Activated T-cell treated with anti-CD3 and anti-CD28 coated beads, Interleukin-2, amount 50 U/mL, for 4 hours (primary cell): ENCODE results near the gene ARRDC3. TPM values are rescaled to one million over a fixed set of nuclear protein-coding genes. Genes with fewer than 3 reads are reported as not detected.
"Not testable (repeated sequence)": the region's sequence is repeated elsewhere in the genome, so short reads cannot be mapped to it uniquely, and the experiment has no call there.

Experiments used
- ATAC-seq, 2 donors: fragments of 200-7000 bp; cut with Tn5 transposase; one replicate each; pipeline ENCODE4 v1.10.0; 2021
- DNase-seq: peaks from one replicate; pipeline ENCODE4 v3.0.0-alpha.2; 2020
- H3K27me3 Mint-ChIP-seq: one replicate; pipeline ENCODE4 v1.8.0; 2021; ENCODE audit warnings: low read depth, mixed read lengths
- H3K36me3 Mint-ChIP-seq: one replicate; pipeline ENCODE4 v1.8.0; 2022; ENCODE audit warnings: mixed read lengths; ENCODE audit not compliant: insufficient read depth
- H3K4me1 Mint-ChIP-seq: one replicate; pipeline ENCODE4 v1.8.0; 2021; ENCODE audit warnings: low read depth, mixed read lengths
- H3K4me3 Mint-ChIP-seq: one replicate; pipeline ENCODE4 v1.8.0; 2021; ENCODE audit warnings: mild to moderate bottlenecking, moderate library complexity, mixed read lengths
- H3K9me3 Mint-ChIP-seq: one replicate; pipeline ENCODE4 v1.8.0; 2021; ENCODE audit warnings: mixed read lengths
- total RNA-seq, 3 donors: library from RNA; stranded (reverse); gene quantifications; one replicate each; pipeline ENCODE4 v1.2.1, GENCODE V29; 2021

ARRDC3 gene
- total RNA-seq, 3 donors from 2014 or later = 14.5 to 30.2 (median 24.1) TPM

GRCh38 chr5:91403438-91403837, 20.3 kb upstream of the ARRDC3 start:
- H3K4me1 Mint-ChIP-seq = no peaks in the 10 kb centered on the region
- ATAC-seq = no peak
- H3K9me3 Mint-ChIP-seq = no peaks in the 10 kb centered on the region
- H3K36me3 Mint-ChIP-seq = no peaks in the 10 kb centered on the region
- DNase-seq = no peak
- no peak overlapping the region for H3K4me3 Mint-ChIP-seq
- no peaks in the 10 kb centered on the region for H3K27me3 Mint-ChIP-seq

DNA sequence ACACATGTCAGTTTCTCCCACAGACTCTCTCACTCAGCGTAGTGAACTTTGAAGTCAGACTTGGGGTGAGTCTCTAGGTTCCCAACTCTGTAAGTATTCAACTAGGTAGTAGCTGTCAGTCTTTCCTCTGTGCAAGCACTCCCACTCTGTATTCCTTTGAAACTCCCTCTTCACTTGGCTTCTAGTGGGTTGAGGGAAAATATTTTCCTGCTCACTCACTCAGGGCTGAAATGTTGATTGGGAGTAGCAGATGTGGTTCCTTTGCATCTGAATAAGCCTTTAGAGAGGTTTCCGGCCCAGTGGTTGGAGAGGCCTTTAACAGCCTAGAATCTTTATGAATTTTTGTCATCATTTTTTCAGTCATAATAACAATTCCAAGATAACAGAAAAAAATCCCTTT, 18.1 kb upstream of the ARRDC3 start:
- Mint-ChIP-seq H3K36me3 (peaks cover 2% of the 10 kb centered on the region), H3K4me1 (peaks cover 8% of the 10 kb centered on the region), H3K27me3 (no peaks in the 10 kb centered on the region), H3K9me3 (no peaks in the 10 kb centered on the region), H3K4me3 (no peak overlapping the region)
- no peak for ATAC-seq
- no peak for DNase-seq

- DNase-seq (no peak), ATAC-seq (no peak)
- peaks cover 8% of the 10 kb centered on the region for H3K4me1 Mint-ChIP-seq
- peaks cover 2% of the 10 kb centered on the region for H3K36me3 Mint-ChIP-seq
- no peaks in the 10 kb centered on the region for H3K27me3 Mint-ChIP-seq
- no peaks in the 10 kb centered on the region for H3K9me3 Mint-ChIP-seq
- H3K4me3 Mint-ChIP-seq = no peak overlapping the region
Measured at GRCh38 chr5:91397791-91398190, 14.7 kb upstream of the ARRDC3 start.

GRCh38 chr5:91390268-91390667, 7.2 kb upstream of the ARRDC3 start:
- Mint-ChIP-seq H3K4me3 (no peak overlapping the region), H3K9me3 (peaks cover 4% of the 10 kb centered on the region), H3K4me1 (peaks cover 5% of the 10 kb centered on the region), H3K27me3 (no peaks in the 10 kb centered on the region), H3K36me3 (no peaks in the 10 kb centered on the region)
- peak in 1 of 2 donors; percentile 50 for ATAC-seq
- DNase-seq = no peak

- not testable (repeated sequence) for H3K27me3 Mint-ChIP-seq, H3K9me3 Mint-ChIP-seq, ATAC-seq, H3K36me3 Mint-ChIP-seq, DNase-seq, H3K4me1 Mint-ChIP-seq, H3K4me3 Mint-ChIP-seq
Measured at GRCh38 chr5:91389555-91389954, 6.4 kb upstream of the ARRDC3 start.

DNA sequence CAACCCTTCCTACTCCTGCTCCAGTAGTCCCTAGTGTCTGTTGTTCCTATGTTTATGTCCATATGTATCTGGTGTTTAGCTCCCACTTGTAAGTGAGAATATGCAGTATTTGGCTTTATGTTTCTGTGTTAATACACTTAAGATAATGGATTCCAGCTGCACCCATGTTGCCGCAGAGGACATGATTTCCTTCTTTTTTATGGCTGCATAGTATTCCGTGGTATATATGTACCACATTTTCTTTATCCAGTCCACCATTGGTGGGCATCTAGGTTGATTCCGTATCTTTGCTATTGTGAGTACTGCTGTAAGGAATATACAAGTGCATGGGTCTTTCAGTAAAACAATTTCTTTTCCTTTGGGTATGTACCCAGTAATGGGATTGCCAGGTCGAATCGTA, 5.2 kb upstream of the ARRDC3 start:
- Mint-ChIP-seq H3K9me3 (peaks cover 4% of the 10 kb centered on the region), H3K4me1 (peaks cover 20% of the 10 kb centered on the region), H3K36me3 (no peaks in the 10 kb centered on the region), H3K4me3 (no peak overlapping the region), H3K27me3 (no peaks in the 10 kb centered on the region)
- no peak for DNase-seq
- no peak for ATAC-seq

DNA sequence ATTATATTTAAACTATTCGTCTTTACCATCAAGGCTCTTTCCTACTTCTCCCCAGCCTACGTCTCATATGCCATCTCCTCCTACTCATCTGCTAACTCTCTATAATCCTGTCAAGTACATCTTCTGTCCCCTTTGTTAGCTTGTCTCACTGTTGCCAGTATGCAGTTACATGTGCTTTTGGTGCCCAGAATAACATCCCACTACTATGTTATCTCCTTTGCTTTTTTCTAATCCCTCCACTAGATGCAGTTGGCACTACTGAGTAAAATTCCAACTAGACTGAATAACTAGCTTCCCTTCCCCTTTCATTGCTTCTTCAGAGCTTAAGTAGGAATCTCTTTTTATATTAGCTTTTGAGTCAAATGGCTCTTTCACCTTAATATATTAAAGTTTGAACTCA, 3.0 kb upstream of the ARRDC3 start:
- H3K9me3 Mint-ChIP-seq = peaks cover 4% of the 10 kb centered on the region

GRCh38 chr5:91385596-91385995, 2.5 kb upstream of the ARRDC3 start:
- H3K4me3 Mint-ChIP-seq, H3K36me3 Mint-ChIP-seq, H3K27me3 Mint-ChIP-seq: not testable (repeated sequence)

More for the DNA sequence above, 3.0 kb upstream of the ARRDC3 start:
- ATAC-seq (no peak), DNase-seq (no peak)
- Mint-ChIP-seq H3K4me3 (no peak overlapping the region), H3K36me3 (no peaks in the 10 kb centered on the region), H3K27me3 (no peaks in the 10 kb centered on the region), H3K4me1 (peaks cover 21% of the 10 kb centered on the region)

DNA sequence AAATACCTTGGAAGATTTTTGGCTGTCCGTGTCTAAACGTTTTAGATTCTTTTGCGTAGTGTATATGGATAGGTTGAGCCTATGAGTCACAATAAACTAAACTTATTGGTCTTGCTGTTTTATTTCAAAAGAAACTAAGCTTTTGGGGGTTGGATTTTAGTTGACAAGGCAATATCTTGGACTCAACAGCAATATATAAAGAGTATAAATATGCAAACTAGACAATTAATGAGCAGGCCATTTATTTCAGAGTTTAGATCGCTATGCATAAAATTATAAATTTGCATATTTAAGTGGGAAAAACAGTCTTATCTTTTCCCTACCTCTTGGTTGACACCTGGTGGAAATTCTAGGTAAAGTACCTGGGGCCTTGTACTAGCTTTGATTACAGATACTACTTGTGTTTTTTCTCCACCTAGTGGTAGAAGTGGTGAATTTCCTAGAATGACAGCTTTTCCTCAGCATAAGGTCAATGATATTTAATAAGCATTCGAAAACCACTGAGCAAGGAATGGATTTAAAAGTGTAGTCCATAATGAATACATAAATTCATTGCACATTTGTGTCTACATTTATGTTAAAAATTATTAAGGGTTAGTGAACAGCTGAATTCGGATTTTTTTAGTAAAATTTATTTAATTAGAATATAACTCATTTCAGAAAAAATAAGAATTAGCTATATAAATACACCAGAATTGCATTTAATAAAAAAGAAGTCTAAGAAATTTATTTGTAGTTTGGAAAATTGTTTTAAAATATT, 1.7 kb upstream of the ARRDC3 start:
- peak overlapping the region; percentile 91 for H3K4me3 Mint-ChIP-seq
- H3K9me3 Mint-ChIP-seq = peaks cover 4% of the 10 kb centered on the region
- no peak for ATAC-seq
- peaks cover 19% of the 10 kb centered on the region for H3K4me1 Mint-ChIP-seq
- H3K27me3 Mint-ChIP-seq = no peaks in the 10 kb centered on the region
- no peak for DNase-seq
- H3K36me3 Mint-ChIP-seq = no peaks in the 10 kb centered on the region

More at GRCh38 chr5:91385596-91385995, 2.5 kb upstream of the ARRDC3 start:
- not testable (repeated sequence) for DNase-seq, ATAC-seq, H3K9me3 Mint-ChIP-seq
- H3K4me1 Mint-ChIP-seq = peaks cover 19% of the 10 kb centered on the region

- no peaks in the 10 kb centered on the region for H3K36me3 Mint-ChIP-seq
- no peaks in the 10 kb centered on the region for H3K27me3 Mint-ChIP-seq
- DNase-seq (no peak), ATAC-seq (no peak)
- no peaks in the 10 kb centered on the region for H3K9me3 Mint-ChIP-seq
- peak overlapping the region; percentile 91 for H3K4me3 Mint-ChIP-seq
- peaks cover 18% of the 10 kb centered on the region for H3K4me1 Mint-ChIP-seq
Measured at GRCh38 chr5:91383956-91384300, 811 bp upstream of the ARRDC3 start.

DNA sequence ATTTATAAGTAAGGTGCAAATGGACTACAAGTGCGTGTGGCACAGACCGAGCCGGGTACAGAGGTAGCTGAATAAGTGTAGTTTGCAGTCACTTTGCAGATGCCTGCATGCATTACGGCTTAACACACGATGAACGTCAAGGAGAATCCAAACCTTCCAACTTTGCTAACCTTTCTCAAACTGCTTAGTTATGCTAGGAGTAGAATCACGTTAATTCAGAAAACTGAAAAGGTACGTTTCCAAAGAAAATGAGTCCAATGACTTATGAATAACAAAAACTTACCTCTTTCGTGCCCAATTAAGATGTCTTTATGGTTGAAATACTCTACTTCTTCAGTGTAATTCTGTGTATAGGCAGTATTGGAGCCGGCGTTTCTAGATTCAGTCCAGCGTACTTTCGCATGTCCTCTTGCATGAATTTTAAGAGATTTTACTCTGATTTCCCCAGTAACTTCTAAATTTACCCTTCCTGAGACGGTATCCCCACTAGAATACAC, 539 bp downstream of the ARRDC3 start:
- Mint-ChIP-seq H3K27me3 (no peaks in the 10 kb centered on the region), H3K9me3 (no peaks in the 10 kb centered on the region), H3K4me1 (peaks cover 29% of the 10 kb centered on the region), H3K4me3 (peak overlapping the region; percentile 91), H3K36me3 (peaks cover 6% of the 10 kb centered on the region)
- DNase-seq (no peak), ATAC-seq (no peak)

GRCh38 chr5:91381774-91382359, 1.2 kb downstream of the ARRDC3 start:
- Mint-ChIP-seq H3K36me3 (peaks cover 9% of the 10 kb centered on the region), H3K27me3 (no peaks in the 10 kb centered on the region), H3K4me3 (peak overlapping the region; percentile 91), H3K9me3 (no peaks in the 10 kb centered on the region), H3K4me1 (peaks cover 36% of the 10 kb centered on the region)
- DNase-seq (peak; percentile 58), ATAC-seq (no peak)

DNA sequence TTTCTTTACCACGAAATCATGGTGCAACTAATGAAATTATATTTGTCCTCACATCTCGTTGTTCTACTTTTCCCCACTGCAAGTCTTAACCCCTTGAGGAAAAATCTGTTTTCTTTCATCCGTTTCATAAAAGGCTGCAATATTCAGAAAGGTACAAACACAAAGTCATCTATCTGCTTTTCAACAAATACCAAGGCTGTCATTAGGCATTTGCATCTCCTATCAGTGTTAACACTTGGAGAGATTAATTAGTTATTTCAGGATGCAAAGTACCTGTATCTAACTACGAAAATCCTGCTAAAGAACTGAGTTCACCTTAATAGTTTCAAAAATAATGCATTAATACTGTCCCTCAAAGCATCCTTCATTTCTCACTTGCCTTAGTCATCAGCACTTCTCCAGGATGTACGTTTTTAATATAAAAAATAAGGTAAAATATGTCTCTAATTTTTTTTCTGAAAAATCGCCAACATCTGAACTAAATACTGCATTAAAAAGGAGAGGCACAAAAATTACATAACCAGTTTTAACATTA, 1.8 kb downstream of the ARRDC3 start:
- DNase-seq = no peak
- peaks cover 39% of the 10 kb centered on the region for H3K4me1 Mint-ChIP-seq
- no peaks in the 10 kb centered on the region for H3K9me3 Mint-ChIP-seq
- H3K4me3 Mint-ChIP-seq = peak overlapping the region; percentile 91
- ATAC-seq = no peak
- H3K36me3 Mint-ChIP-seq = peaks cover 9% of the 10 kb centered on the region
- H3K27me3 Mint-ChIP-seq = no peaks in the 10 kb centered on the region

DNA sequence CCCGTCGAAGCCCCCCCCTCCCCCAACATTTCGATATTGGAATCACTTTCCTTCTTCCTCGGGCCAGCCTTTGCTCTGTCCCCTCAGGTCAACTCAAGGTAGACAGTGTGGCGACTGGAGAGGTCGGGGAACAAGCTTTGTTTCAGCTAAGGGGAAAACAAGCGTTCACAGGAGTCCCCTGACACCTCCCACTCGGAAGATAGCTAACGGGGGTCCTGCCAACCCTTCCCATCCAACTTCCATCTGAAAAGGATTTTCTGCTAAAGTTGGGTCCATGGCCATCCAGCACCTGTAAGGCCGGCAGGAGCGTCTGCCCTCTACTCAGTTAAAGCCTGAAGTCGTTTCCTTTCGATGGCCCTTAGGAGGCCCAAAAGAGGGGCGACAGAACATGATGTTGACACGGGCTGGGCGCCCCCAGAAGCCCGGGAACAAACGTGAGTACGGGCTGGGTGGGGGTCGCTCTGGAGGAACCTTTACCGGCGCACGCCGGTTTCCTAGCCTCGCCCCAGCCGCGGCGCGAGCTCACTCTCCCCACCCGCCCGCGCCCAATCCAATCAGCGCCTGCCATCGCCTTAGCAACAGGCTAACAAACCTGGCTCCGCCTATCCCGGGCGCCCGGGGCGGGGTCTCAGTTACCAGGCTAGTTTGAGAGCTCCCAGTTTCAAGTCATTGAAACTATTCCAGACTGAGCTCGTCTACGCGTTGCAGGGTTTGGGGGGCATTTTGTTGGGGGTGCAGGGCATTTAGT, 2.5 kb downstream of the ARRDC3 start:
- Mint-ChIP-seq H3K9me3 (no peaks in the 10 kb centered on the region), H3K4me1 (peaks cover 43% of the 10 kb centered on the region), H3K27me3 (no peaks in the 10 kb centered on the region), H3K4me3 (peak overlapping the region; percentile 91), H3K36me3 (peaks cover 9% of the 10 kb centered on the region)
- DNase-seq (peak; percentile 97), ATAC-seq (peak; percentile 70 to 72)
